Measurements from ENCODE around the gene ZNF639. TPM values are rescaled to one million over a fixed set of nuclear protein-coding genes. Genes with fewer than 3 reads are reported as not detected.

The ZNF639 gene
- total and polyA plus RNA-seq, 10 of the 15 experiments (the other 5 are each of a cell fraction or from before 2014, with no cell fraction given): 16.3 to 61.2 (median 35.3) TPM

DNA sequence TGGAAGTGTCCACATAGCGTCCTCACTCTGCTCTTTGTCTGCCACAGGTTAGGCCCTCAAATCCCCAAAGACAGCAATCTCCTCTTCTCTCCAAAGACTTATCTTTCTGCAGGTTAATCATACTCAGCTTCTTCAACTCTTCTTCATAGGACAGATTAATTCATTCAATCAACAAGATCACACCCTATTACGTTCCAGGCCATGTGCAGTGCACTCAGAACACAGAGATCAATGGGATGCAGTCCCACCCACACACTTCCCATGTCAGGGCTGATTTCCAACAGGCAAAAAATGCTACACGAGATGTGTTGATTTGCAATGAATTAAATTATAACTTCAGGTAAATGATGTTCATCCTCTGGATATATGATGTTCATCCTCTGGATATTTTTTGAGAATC lies 33.5 kb upstream of the ZNF639 start:
- Histone ChIP-seq H3K4me3 (no peak overlapping the region), H3K27ac (ENCODE audit: control insufficient read depth, insufficient read depth) (no peak overlapping the region), H3K4me1 (ENCODE audit: control insufficient read depth, insufficient read depth, low read length) (no peaks in the 10 kb centered on the region), H3K9ac (ENCODE audit: control insufficient read depth, insufficient read depth, low read length) (no peak overlapping the region), H3K79me2 (ENCODE audit: control insufficient read depth, insufficient read depth, low read length) (no peaks in the 10 kb centered on the region), H4K20me1 (ENCODE audit: control insufficient read depth, insufficient read depth) (no peaks in the 10 kb centered on the region), H2AFZ (ENCODE audit: control insufficient read depth, low read depth, low read length) (no peak overlapping the region), H3K9me3 (replicated peaks; ENCODE audit: control insufficient read depth, insufficient read depth, low read length) (no peaks in the 10 kb centered on the region), H3K4me2 (ENCODE audit: control insufficient read depth, insufficient read depth) (no peak overlapping the region), H3K36me3 (ENCODE audit: control insufficient read depth in 2 of 2, insufficient read depth in 2 of 2, low read length in 1 of 2) (no peaks in the 10 kb centered on the region), H3K27me3 (replicated peaks in 1 of 2; ENCODE audit: control insufficient read depth in 2 of 2, insufficient read depth in 2 of 2, low read length in 1 of 2) (no peaks in the 10 kb centered on the region)
- ATAC-seq: no peak
- CTCF ChIA-PET: no interaction called here
- SMC1A ChIA-PET (ENCODE audit: uncharacterized antibody, unreplicated experiment): interaction anchor here (1.4 kb wide), 1 partner anchor 27 kb away, joined by 5 read pairs; no protein-coding TSS in a partner anchor
- POLR2A ChIA-PET: no interaction called here
- FAIRE-seq: no peak
- no TSS peak for BruUV-seq (replicated peaks)
- RAD21 ChIA-PET (ENCODE audit: unreplicated experiment): interaction anchor here (0.8 kb wide), 1 partner anchor 9 kb away, joined by 3 read pairs; no protein-coding TSS in a partner anchor
- 37% methylated on average over 3 of the region's 3 CpGs for WGBS (ENCODE audit: insufficient coverage, insufficient replicate concordance, low lambda C conversion rate, missing lambda C conversion rate)
- TF ChIP-seq, protein P1, sequence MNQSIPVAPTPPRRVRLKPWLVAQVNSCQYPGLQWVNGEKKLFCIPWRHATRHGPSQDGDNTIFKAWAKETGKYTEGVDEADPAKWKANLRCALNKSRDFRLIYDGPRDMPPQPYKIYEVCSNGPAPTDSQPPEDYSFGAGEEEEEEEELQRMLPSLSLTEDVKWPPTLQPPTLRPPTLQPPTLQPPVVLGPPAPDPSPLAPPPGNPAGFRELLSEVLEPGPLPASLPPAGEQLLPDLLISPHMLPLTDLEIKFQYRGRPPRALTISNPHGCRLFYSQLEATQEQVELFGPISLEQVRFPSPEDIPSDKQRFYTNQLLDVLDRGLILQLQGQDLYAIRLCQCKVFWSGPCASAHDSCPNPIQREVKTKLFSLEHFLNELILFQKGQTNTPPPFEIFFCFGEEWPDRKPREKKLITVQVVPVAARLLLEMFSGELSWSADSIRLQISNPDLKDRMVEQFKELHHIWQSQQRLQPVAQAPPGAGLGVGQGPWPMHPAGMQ (IDR thresholded peaks at IDR 0.05; ENCODE audit: borderline replicate concordance): no peak
- TF ChIP-seq RELA (IDR thresholded peaks at IDR 0.05; ENCODE audit: borderline replicate concordance, partially characterized antibody) (no peak), WRNIP1 (IDR thresholded peaks at IDR 0.05; ENCODE audit: borderline replicate concordance, low read depth, low read length) (no peak), ASH2L (IDR thresholded peaks at IDR 0.05; ENCODE audit: borderline replicate concordance, low read depth) (no peak), CEBPB (IDR thresholded peaks at IDR 0.05; ENCODE audit: borderline replicate concordance in 1 of 2, low read depth in 2 of 2, low read length in 2 of 2) (no peak), JUNB (IDR thresholded peaks at IDR 0.05) (no peak), POLR2AphosphoS5 (IDR thresholded peaks at IDR 0.05; ENCODE audit: low read length) (no peak), NFIC (IDR thresholded peaks at IDR 0.05; ENCODE audit: low read depth, low read length) (no peak), PAX8 (IDR thresholded peaks at IDR 0.05) (no peak), GABPA (IDR thresholded peaks at IDR 0.05; ENCODE audit: low read depth) (no peak), CBX3 (IDR thresholded peaks at IDR 0.05; ENCODE audit: borderline replicate concordance, low read depth) (no peak), RAD21 (IDR thresholded peaks at IDR 0.05; ENCODE audit: insufficient read depth, low read depth, low read length) (no peak), CBX5 (IDR thresholded peaks at IDR 0.05; ENCODE audit: low read depth) (no peak), YBX1 (IDR thresholded peaks at IDR 0.05) (no peak), MEF2A (IDR thresholded peaks at IDR 0.05; ENCODE audit: insufficient read depth, low read depth, low read length) (no peak), BCL11A (IDR thresholded peaks at IDR 0.05; ENCODE audit: low read depth, low read length) (no peak)
- in situ Hi-C loops (cut with MboI): no loop called here
- DNase-seq (ENCODE audit: low read depth, low spot score): no peak
- intact Hi-C loops (cut with micrococcal nuclease; ENCODE audit: unreplicated experiment): no loop called here

Data from GM12878 (cell line).